ENCODE data around the gene SLC25A4. TPM values are rescaled to one million over a fixed set of nuclear protein-coding genes. Genes with fewer than 3 reads are reported as not detected.

Gene SLC25A4
- polyA plus RNA-seq, 6 donors from 2014 or later: 10.4 to 24.1 (median 12.4) TPM

Other genes with a start within 250 kb of the SLC25A4 start
- gene HELT, start 124.8 kb upstream of the SLC25A4 start, polyA plus RNA-seq (ENCODE audit: low read depth in 6 of 6): not detected
- 10 to 100 TPM; 77.4 to 97.8 (median 84.9) TPM for gene CFAP97, start 60.7 kb downstream of the SLC25A4 start, polyA plus RNA-seq (ENCODE audit: low read depth in 6 of 6)
- 10 to 100 TPM; 10.8 to 28.1 (median 16.8) TPM for gene SNX25, start 66.3 kb downstream of the SLC25A4 start, polyA plus RNA-seq (ENCODE audit: low read depth in 6 of 6)